NCI-H2029 treated with DMSO at 0.1 percent for 48 hours (cell line): ENCODE measurements around the gene UBXN7.
"Not testable (repeated sequence)": the region's sequence is repeated elsewhere in the genome, so short reads cannot be mapped to it uniquely, and the experiment has no call there.

Source experiments
- DNase-seq: peaks from one replicate; lab custom pipeline; 2025; lab: John Stamatoyannopoulos, UW

UBXN7 gene

DNA sequence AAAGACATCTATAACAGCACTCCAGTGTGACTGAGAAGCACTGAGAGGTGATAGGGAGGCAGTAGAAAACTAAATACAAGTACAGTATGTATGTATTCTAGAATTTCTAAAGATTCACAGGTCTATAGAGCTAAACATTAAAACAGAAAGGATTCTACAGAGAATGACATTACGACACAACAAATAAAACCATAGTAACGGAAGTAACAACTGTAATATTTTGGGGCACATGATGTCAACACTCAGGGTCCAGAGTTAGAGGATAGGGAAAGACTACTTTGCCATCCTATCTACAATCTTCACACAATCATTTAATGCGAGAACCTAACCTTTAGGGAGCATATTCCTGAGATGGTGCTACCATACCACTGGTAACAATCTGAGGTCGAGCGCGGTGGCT, 13.6 kb downstream of the UBXN7 start:
- no peak for DNase-seq

DNA sequence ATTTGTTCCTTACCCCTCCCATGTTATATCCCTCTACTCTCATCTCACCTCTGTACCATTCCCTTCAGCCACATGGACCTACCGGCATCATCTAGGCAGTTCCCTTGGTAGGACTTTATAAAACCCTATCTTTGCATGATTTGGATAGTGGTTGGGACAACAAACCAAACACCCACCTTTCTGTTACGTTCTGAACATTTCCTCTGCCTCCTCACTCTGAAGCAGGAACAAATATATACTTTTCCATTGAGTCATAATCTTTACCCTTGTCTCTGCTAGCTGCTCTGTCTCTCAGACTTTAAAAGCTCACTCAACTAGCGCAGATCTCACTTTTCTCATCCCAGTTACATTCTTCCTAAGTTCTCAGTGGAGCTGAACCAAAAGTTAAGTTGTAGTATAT, 17.8 kb downstream of the UBXN7 start:
- DNase-seq: no peak

- no peak for DNase-seq
Observed at GRCh38 chr3:196412704-196413103, 19.5 kb downstream of the UBXN7 start.

DNA sequence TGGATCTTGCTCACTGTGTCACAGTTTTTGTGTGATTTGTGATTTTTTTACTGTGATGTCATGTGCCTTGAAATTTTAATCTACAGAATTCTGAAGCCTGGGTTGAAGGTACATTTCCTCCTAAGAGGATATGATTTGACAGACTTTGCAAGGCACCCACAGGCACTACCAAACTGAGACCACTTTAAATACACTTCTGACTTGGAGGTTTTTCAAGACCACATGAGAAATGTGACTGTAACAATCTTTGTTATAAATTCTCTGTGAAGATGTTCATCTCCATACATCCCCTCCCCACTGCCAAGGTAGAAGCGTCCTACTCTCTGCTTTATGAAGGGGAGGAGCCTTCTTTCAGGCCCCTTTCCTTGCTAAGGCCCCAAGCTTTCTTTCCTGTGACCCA, 22.8 kb downstream of the UBXN7 start:
- DNase-seq: no peak

DNA sequence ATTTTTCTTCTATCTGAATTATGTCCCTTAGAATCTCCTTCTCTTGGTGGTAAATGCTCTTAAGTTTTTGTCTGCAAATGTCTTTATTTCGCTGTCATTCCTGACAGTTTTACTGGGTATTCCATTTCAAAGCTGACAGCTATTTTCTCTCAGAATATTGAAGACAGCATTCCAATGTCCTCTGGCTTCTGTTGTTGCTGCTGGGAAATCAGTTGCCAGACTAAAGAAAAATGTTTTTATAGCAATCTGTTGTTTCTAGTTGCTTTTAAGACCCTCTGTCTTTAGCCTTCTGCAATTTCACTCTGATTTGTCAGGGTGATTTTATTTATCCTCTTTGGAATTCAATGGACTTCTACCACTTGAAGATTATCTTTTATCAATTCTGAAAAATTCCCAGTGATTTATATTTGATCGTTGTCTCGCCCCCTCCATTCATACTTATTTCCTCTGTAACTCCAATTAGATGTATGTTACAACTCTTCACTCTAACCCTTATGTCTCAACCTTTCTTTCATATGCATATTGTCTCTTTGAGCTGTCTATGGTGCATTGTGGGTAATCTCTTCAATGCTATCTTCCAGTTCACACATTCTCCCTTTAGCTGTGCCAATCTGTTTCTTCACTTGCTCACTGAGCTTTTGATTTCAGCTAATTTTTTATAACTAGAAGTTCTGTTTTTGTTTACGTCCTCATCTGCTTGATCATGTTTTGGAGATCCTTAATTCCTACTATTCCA, 23.5 kb downstream of the UBXN7 start:
- no peak for DNase-seq

- DNase-seq: no peak
Observed at GRCh38 chr3:196406811-196407470, 25.3 kb downstream of the UBXN7 start.

DNA sequence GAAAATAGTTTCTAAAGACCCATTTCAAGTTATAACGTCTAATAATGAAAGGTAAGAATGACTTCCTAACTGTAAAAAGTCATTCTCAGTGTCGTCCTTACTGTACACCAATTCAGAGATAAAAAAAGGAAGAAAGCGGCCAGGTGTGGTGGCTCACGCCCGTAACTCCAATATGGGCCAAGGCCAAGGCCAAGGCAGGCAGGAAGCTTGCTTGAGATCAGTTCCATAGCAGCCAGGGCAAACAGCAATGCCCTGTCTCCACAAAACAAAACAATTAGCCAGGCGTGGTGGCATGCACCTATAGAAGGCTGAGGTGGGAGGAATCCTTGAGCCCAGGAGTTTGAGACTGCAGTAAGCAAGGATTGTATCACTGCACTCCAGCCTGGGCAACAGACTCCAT, 31.9 kb downstream of the UBXN7 start:
- no peak for DNase-seq

DNA sequence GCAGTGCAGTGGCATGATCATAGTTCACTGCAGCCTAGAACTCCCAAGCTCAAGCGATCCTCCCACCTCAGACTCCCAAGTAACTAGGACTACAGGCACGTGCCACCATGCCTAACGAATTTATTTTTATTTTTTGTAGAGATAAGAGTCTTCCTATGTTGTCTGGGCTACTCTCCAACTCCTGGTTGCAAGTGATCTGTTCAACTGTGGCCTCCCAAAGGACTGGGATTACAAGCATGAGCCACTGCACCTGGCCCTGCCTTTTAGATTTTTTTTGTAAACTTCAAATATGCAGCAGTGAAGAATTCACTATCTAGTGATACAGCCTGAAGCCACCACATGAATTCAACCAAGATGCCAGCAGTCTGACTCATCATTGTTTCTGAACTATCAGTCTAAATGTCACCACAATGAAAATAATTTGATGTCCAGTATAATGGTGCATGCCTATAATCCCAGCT, 32.7 kb downstream of the UBXN7 start:
- DNase-seq: no peak

DNA sequence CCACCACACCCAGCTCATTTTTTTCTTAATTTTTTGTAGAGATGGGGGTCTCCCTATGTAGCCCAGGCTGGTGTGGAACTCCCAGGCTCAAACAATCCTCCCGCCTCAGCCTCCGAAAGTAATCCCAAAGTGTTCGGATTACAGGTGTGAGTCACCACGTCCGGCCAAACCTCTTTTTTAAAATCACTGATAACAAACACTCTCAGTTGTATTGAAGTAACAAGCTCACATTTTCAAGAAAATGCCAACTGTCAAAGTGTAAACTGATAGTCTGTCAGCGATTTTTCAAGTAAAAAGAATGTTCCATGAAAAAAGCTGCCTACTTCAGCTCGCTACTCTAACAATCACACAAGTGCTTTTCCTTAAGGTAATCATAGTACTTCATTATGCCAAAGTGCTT, 33.4 kb downstream of the UBXN7 start:
- DNase-seq: no peak

- DNase-seq: no peak
Observed at GRCh38 chr3:196397941-196398340, 34.3 kb downstream of the UBXN7 start.

DNA sequence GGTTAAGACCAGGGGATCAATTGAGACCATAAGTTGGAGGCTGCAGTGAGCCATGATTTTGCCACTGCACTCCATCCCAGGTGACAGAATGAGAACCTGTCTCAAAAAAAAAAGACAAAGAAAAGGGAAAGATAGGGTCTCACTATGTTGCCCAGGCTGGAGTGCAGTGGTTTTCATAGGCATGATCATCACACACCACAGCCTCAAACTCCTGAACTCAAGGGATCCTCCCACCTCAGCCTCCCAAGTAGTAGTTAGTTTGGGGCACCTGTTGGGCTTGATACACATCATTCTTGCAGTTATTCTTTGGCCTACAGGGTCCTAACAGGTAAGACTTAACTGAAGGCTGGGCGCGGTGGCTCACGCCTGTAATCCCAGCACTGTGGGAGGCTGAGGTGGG, 42.1 kb downstream of the UBXN7 start:
- no peak for DNase-seq

DNA sequence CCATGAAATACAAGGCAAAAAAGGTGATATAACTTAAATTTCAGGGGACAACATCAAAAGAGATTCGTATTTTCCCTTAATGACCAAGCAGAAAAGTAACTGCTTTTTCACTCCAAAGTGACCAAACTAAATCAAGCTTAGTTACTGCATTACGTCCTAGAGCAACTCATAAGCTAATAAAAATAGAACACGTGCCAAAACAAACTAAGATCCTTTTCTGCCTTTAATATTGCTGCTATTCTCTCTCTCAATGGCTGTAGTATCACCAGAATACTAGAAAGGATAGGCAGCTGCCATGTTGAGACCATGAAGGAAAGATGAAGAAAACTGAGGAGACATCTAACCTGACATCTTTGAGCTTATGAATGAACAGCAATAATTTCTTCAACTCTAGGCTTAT, 43.3 kb downstream of the UBXN7 start:
- DNase-seq: no peak

DNA sequence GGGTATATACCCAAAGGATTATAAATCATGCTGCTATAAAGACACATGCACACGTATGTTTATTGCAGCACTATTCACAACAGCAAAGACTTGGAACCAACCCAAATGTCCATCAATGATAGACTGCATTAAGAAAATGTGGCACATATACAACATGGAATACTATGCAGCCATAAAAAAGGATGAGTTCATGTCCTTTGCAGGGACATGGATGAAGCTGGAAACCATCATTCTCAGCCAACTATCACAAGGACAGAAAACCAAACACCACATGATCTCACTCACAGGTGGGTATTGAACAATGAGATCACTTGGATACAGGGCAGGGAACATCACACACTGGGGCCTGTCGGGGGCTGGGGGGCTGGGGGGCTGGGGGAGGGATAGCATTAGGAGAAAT, 44.3 kb downstream of the UBXN7 start:
- DNase-seq: not testable (repeated sequence)

- DNase-seq: not testable (repeated sequence)
Observed at GRCh38 chr3:196386797-196387196, 45.4 kb downstream of the UBXN7 start.

GRCh38 chr3:196386034-196386433, 46.2 kb downstream of the UBXN7 start:
- not testable (repeated sequence) for DNase-seq

GRCh38 chr3:196385446-196385845, 46.8 kb downstream of the UBXN7 start:
- not testable (repeated sequence) for DNase-seq

GRCh38 chr3:196378146-196378841, 53.9 kb downstream of the UBXN7 start:
- DNase-seq: no peak

DNA sequence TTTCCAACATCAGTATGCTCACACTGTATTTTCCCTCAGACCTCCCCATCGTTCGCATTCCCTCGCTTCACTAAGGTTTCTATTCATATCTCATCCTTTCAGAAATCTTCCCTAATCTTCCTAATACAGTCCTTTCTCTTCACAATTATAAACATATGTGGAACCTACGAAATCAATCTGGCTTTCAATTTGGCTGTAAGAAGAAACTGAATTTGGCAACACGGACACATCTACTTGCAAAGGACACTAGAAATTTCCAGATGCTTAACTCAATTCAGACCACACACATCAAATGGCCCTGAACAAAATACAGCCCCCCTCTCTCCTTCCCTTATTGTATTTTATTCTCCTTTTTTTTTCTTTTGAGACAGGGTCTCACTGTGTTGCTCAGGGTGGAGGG, 54.9 kb downstream of the UBXN7 start:
- no peak for DNase-seq

- no peak for DNase-seq
Observed at GRCh38 chr3:196365736-196366135, 66.5 kb downstream of the UBXN7 start.

- DNase-seq: no peak
Observed at GRCh38 chr3:196360586-196360985, 71.6 kb downstream of the UBXN7 start.

- DNase-seq: not testable (repeated sequence)
Observed at GRCh38 chr3:196358540-196358939, 73.7 kb downstream of the UBXN7 start.

- DNase-seq: no peak
Observed at GRCh38 chr3:196357905-196358304, 74.3 kb downstream of the UBXN7 start.

- no peak for DNase-seq
Observed at GRCh38 chr3:196356556-196356955, 75.7 kb downstream of the UBXN7 start.
